ENCODE data around the gene ASTN1. TPM values are rescaled to one million over a fixed set of nuclear protein-coding genes. Genes with fewer than 3 reads are reported as not detected.

Gene ASTN1
- total RNA-seq, 2 experiments from 2014 or later, result not detected

GRCh38 chr1:177017287-177017852, 147.1 kb downstream of the ASTN1 start:
- H3K4me1 ChIP-seq (ENCODE audit: insufficient read depth, low read length, poor library complexity, severe bottlenecking), result no peaks in the 10 kb centered on the region
- no peaks in the 10 kb centered on the region for H4K20me1 ChIP-seq (ENCODE audit: insufficient read depth, low read length)
- ChIA-PET POLR2A (no interaction called here), CTCF (ENCODE audit: unreplicated experiment) (no interaction called here)
- BruUV-seq (replicated peaks), result no TSS peak
- H3K9me2 ChIP-seq (ENCODE audit: insufficient read depth, low read length), result no peaks in the 10 kb centered on the region
- H3K36me3 ChIP-seq (ENCODE audit: insufficient read depth, low read length), result no peaks in the 10 kb centered on the region
- no peak for DNase-seq (ENCODE audit: low spot score)
- H3K4me3 ChIP-seq (ENCODE audit: low read depth, low read length, poor library complexity, severe bottlenecking), result no peak overlapping the region
- H3K9me3 ChIP-seq (ENCODE audit: low read length), result no peaks in the 10 kb centered on the region
- H3K79me2 ChIP-seq (ENCODE audit: insufficient read depth, low read depth, low read length), result no peaks in the 10 kb centered on the region
- no peak overlapping the region for H3K4me2 ChIP-seq (ENCODE audit: low read length)
- H2AFZ ChIP-seq (ENCODE audit: low read length), result no peak overlapping the region
- TF ChIP-seq EZH2phosphoT487 (IDR thresholded peaks at IDR 0.05; ENCODE audit: borderline replicate concordance, low read depth, low read length), result no peak
- no peak for TF ChIP-seq CTCF (conservative IDR thresholded peaks at IDR 0.05; ENCODE audit: low read length)
- H3K27ac ChIP-seq (ENCODE audit: low read depth, low read length, poor library complexity, severe bottlenecking), result no peak overlapping the region
- intact Hi-C loops (cut with micrococcal nuclease; ENCODE audit: unreplicated experiment), result no loop called here

DNA sequence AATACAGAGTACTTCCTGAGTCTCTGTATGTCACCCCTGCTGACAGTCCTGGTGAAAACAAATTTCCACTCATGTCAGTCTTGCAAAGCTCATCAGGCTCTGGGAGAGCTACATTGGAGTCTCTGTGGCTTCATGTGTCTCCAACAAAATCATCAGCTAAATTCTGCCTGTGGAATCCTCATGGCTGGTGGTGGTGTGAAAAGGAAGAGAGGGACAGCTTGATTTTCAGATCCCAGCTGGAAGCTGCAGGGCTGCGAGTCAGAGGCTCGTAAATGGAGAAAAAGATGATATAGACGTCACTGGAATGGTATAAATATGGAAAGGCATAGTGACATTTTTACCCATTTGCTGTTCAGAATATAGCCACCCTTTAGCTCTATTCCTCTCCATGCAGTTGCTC, 150.2 kb downstream of the ASTN1 start:
- H3K36me3 ChIP-seq (ENCODE audit: insufficient read depth, low read length), result no peaks in the 10 kb centered on the region
- no peak overlapping the region for H3K4me3 ChIP-seq (ENCODE audit: low read depth, low read length, poor library complexity, severe bottlenecking)
- no peaks in the 10 kb centered on the region for H3K9me3 ChIP-seq (ENCODE audit: low read length)
- no peaks in the 10 kb centered on the region for H4K20me1 ChIP-seq (ENCODE audit: insufficient read depth, low read length)
- no peak overlapping the region for H2AFZ ChIP-seq (ENCODE audit: low read length)
- POLR2A ChIA-PET, result interaction anchor here (0.7 kb wide), 1 partner anchor 21 kb away, joined by 4 read pairs; no protein-coding TSS in a partner anchor
- H3K4me1 ChIP-seq (ENCODE audit: insufficient read depth, low read length, poor library complexity, severe bottlenecking), result no peaks in the 10 kb centered on the region
- no peak overlapping the region for H3K4me2 ChIP-seq (ENCODE audit: low read length)
- intact Hi-C loops (cut with micrococcal nuclease; ENCODE audit: unreplicated experiment), result no loop called here
- BruUV-seq (replicated peaks), result no TSS peak
- no peak for TF ChIP-seq EZH2phosphoT487 (IDR thresholded peaks at IDR 0.05; ENCODE audit: borderline replicate concordance, low read depth, low read length)
- no peaks in the 10 kb centered on the region for H3K9me2 ChIP-seq (ENCODE audit: insufficient read depth, low read length)
- no peak for DNase-seq (ENCODE audit: low spot score)
- H3K79me2 ChIP-seq (ENCODE audit: insufficient read depth, low read depth, low read length), result no peaks in the 10 kb centered on the region
- H3K27ac ChIP-seq (ENCODE audit: low read depth, low read length, poor library complexity, severe bottlenecking), result no peak overlapping the region
- CTCF ChIA-PET (ENCODE audit: unreplicated experiment), result no interaction called here

DNA sequence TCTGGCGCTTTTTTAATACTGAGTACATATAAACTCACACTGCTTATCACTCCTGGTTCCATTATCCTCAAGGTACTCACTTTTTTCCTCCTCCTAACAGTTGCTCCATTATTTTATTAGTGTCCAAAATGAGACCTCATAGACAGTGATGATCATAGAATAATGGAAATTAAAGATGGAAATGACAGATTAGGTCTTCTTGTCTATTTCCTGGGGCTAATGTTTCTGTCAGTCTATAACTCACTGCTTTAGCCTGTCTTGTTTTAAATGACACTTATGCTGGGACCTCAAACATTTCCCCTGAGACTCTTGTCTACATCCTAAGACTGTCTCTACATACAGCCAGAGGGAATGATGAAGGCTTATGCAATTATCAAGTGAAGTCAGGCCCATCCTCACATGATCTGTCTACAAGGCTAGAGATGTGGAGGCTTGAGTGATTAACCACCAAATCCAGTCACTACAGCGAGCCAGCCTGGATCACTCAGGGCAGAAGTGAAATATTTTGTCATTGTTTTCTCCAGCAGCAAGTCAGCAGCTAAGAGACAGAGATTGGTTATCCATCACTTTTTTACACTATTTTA, 152.1 kb downstream of the ASTN1 start:
- BruUV-seq (replicated peaks), result no TSS peak
- CTCF ChIA-PET (ENCODE audit: unreplicated experiment), result no interaction called here
- no peaks in the 10 kb centered on the region for H3K36me3 ChIP-seq (ENCODE audit: insufficient read depth, low read length)
- intact Hi-C loops (cut with micrococcal nuclease; ENCODE audit: unreplicated experiment), result no loop called here
- no peak for TF ChIP-seq CTCF (conservative IDR thresholded peaks at IDR 0.05; ENCODE audit: low read length)
- no peak for TF ChIP-seq EZH2phosphoT487 (IDR thresholded peaks at IDR 0.05; ENCODE audit: borderline replicate concordance, low read depth, low read length)
- H3K4me2 ChIP-seq (ENCODE audit: low read length), result no peak overlapping the region
- no peak overlapping the region for H3K27ac ChIP-seq (ENCODE audit: low read depth, low read length, poor library complexity, severe bottlenecking)
- DNase-seq (ENCODE audit: low spot score), result no peak
- no peak overlapping the region for H2AFZ ChIP-seq (ENCODE audit: low read length)
- H3K4me3 ChIP-seq (ENCODE audit: low read depth, low read length, poor library complexity, severe bottlenecking), result no peak overlapping the region
- H4K20me1 ChIP-seq (ENCODE audit: insufficient read depth, low read length), result no peaks in the 10 kb centered on the region
- no peaks in the 10 kb centered on the region for H3K9me2 ChIP-seq (ENCODE audit: insufficient read depth, low read length)
- POLR2A ChIA-PET, result no interaction called here
- H3K4me1 ChIP-seq (ENCODE audit: insufficient read depth, low read length, poor library complexity, severe bottlenecking), result no peaks in the 10 kb centered on the region
- no peaks in the 10 kb centered on the region for H3K79me2 ChIP-seq (ENCODE audit: insufficient read depth, low read depth, low read length)
- H3K9me3 ChIP-seq (ENCODE audit: low read length), result no peaks in the 10 kb centered on the region

Measured in OCI-LY7 (cell line).